NK-92 (cell line): ENCODE results near the gene C1D.
"Not testable (repeated sequence)": the region's sequence is repeated elsewhere in the genome, so short reads cannot be mapped to it uniquely, and the experiment has no call there.

Experiments
- DNase-seq: peaks from one replicate; lab custom pipeline; 2025; ENCODE audit not compliant: unreplicated experiment; lab: John Stamatoyannopoulos, UW

Gene C1D

GRCh38 chr2:68009526-68009925 is 53.3 kb downstream of the C1D start:
- DNase-seq: no peak

GRCh38 chr2:68000170-68000825 is 62.5 kb downstream of the C1D start:
- DNase-seq: no peak

DNA sequence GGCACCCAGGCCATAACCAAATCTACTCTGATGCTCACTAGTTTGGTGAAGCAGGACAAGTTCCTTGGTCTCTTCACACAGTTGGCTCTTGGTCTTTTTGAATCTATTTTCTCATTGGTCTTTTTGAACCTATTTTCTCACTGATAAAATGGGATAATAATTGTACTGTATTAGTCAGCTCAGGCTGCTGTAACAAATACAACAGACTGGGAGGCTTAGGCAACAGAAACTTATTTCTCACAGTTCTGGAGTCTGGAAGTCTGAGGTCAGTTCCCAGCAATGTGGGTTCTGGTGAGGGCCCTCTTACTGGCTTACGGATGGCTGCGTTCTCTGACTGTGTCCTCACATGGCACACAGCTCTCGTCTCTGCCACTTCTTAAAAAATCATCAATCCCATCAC is 63.5 kb downstream of the C1D start:
- DNase-seq: no peak

GRCh38 chr2:67997903-67998302 is 64.9 kb downstream of the C1D start:
- no peak for DNase-seq

- no peak for DNase-seq
These were observed 65.3 kb downstream of the C1D start for GRCh38 chr2:67997528-67997900.

GRCh38 chr2:67996772-67997527 is 65.9 kb downstream of the C1D start:
- no peak for DNase-seq

DNA sequence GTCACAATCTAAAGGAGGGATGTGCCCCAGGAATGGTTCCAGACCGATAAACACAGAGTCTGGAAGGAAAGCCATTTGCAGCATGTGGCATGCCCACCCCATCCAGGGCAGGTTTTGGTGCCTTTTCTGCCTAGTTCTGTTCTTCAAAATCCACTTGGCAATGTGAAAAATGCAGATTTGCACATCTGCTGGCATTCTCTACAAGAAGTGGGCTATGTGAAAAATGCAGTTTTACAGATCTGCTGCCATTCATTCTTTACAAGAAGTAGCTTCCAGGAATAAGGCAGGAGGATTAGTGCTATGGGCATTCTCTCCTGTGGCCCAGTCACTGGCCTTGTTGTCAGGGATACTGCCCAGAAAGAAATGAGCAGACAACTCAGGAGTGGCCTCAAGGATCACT is 68.1 kb downstream of the C1D start:
- no peak for DNase-seq

- not testable (repeated sequence) for DNase-seq
These were observed 68.7 kb downstream of the C1D start for GRCh38 chr2:67994069-67994468.

GRCh38 chr2:67993329-67993728 is 69.5 kb downstream of the C1D start:
- DNase-seq: no peak

DNA sequence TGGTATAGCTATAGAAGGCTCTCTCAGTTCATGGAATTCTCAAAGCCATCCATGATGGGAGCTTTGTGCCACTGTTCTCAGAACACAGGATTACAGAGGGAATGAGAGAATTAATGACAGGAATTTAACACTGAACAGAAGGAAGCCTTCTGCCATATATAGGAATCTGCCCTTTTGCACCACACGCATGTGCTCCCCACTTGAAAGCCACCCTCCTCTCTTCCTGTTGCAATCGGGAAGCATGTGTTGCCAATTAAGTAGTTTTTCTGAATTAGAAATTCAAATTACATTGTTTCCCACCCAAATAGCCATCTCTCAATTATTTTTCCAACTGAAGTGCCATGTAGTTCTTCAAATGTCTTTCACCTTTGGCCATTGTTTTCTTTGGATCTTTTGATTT is 71.3 kb downstream of the C1D start:
- no peak for DNase-seq
